Measurements from ENCODE around the gene SPEM3.

The SPEM3 gene

GRCh38 chr17:7403977-7404736, 24.5 kb upstream of the SPEM3 start, which contains the start of gene TMEM256:
TSS of gene TMEM256 (minus strand) at chr17:7404097. CDS start at chr17:7404084, 13 bp downstream.
- peak within 1 kb of the TSS; percentile 71 to 80 for H3K9ac ChIP-seq (ENCODE audit: low read length in 2 of 2)
- H3K36me3 ChIP-seq (ENCODE audit: control insufficient read depth in 2 of 2, insufficient read depth in 2 of 2, low read length in 2 of 2): peaks cover 0 to 3% of the 10 kb centered on the region in 2 donors
- H3K27me3 ChIP-seq (ENCODE audit: control insufficient read depth in 1 of 2, insufficient read depth in 2 of 2, low read length in 2 of 2): no peaks in the 10 kb centered on the region
- H3K9me3 ChIP-seq (ENCODE audit: control insufficient read depth in 2 of 2, low read length in 2 of 2): no peaks in the 10 kb centered on the region
- peak within 1 kb of the TSS; percentile 79 for H3K27ac ChIP-seq (ENCODE audit: low read length)
- peak within 1 kb of the TSS; percentile 81 to 82 for H3K4me3 ChIP-seq (ENCODE audit: low read length in 2 of 2)
- H3K4me1 ChIP-seq (ENCODE audit: control insufficient read depth, insufficient read depth, low read length): peaks cover 18% of the 10 kb centered on the region

GRCh38 chr17:7404737-7405349, 23.8 kb upstream of the SPEM3 start:
- Histone ChIP-seq H3K9ac (ENCODE audit: low read length in 2 of 2) (peak overlapping the region; percentile 64 to 80), H3K9me3 (ENCODE audit: control insufficient read depth in 2 of 2, low read length in 2 of 2) (no peaks in the 10 kb centered on the region), H3K27ac (ENCODE audit: low read length) (peak overlapping the region; percentile 79), H3K4me1 (ENCODE audit: control insufficient read depth, insufficient read depth, low read length) (peaks cover 18% of the 10 kb centered on the region), H3K27me3 (ENCODE audit: control insufficient read depth in 1 of 2, insufficient read depth in 2 of 2, low read length in 2 of 2) (no peaks in the 10 kb centered on the region), H3K36me3 (ENCODE audit: control insufficient read depth in 2 of 2, insufficient read depth in 2 of 2, low read length in 2 of 2) (peaks cover 6 to 8% of the 10 kb centered on the region in 2 donors), H3K4me3 (ENCODE audit: low read length in 2 of 2) (peak overlapping the region; percentile 28 to 82)

DNA sequence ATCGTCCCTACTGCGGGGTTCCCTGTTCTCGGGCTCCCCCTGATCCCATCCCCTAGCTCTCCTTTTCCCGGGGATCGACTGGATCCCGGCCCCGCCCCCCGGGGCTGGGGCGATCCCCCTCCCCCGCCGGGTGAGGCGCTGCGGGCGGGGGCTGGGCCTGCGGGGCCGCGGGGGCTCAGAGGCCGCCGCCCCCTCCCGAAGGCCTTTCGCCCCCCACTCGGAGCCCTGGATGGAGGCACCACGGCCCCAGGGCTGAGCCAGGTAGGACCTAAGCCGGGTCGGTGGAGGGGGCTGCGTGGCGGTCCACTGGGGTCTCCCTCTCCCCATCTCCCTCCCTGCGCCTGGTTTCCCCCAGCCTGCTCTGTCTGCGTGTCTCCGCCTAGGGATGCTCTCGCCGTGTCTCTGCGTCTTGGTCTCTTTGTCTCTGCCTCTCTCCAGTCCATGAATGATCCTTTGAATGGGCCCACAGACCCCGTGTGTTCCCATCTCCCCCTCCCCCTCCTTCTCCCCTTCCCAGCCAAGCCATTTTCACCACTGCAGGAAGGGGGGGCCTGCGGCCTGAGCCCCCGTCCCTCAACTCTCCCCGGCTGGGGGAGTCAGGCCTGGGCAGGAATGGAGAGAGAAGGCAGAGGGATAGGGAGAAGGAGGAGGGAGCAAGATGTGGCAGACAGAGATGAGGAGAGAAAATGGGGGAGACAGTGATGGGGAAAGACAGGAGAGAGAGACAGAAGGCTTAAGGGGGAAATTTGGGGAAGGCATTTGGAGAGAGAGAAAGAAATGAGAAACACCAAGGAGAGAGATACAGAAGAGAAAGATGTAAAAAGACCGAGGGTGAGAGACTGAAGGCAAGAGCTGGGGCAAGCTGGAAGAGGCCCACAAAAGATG, 23.1 kb upstream of the SPEM3 start:
- H3K27me3 ChIP-seq (ENCODE audit: control insufficient read depth in 1 of 2, insufficient read depth in 2 of 2, low read length in 2 of 2): no peaks in the 10 kb centered on the region
- peak overlapping the region; percentile 28 to 82 for H3K4me3 ChIP-seq (ENCODE audit: low read length in 2 of 2)
- H3K4me1 ChIP-seq (ENCODE audit: control insufficient read depth, insufficient read depth, low read length): peaks cover 18% of the 10 kb centered on the region
- peak overlapping the region; percentile 64 to 80 for H3K9ac ChIP-seq (ENCODE audit: low read length in 2 of 2)
- peak overlapping the region; percentile 79 for H3K27ac ChIP-seq (ENCODE audit: low read length)
- no peaks in the 10 kb centered on the region for H3K9me3 ChIP-seq (ENCODE audit: control insufficient read depth in 2 of 2, low read length in 2 of 2)
- H3K36me3 ChIP-seq (ENCODE audit: control insufficient read depth in 2 of 2, insufficient read depth in 2 of 2, low read length in 2 of 2): peaks cover 9 to 13% of the 10 kb centered on the region in 2 donors

- Histone ChIP-seq H3K27ac (ENCODE audit: low read length) (peak overlapping the region; percentile 79), H3K4me3 (ENCODE audit: low read length in 2 of 2) (peak overlapping the region; percentile 28 to 82), H3K9ac (ENCODE audit: low read length in 2 of 2) (peak overlapping the region in 1 of 2 donors; percentile 64), H3K4me1 (ENCODE audit: control insufficient read depth, insufficient read depth, low read length) (peaks cover 18% of the 10 kb centered on the region), H3K27me3 (ENCODE audit: control insufficient read depth in 1 of 2, insufficient read depth in 2 of 2, low read length in 2 of 2) (no peaks in the 10 kb centered on the region), H3K36me3 (ENCODE audit: control insufficient read depth in 2 of 2, insufficient read depth in 2 of 2, low read length in 2 of 2) (peaks cover 9 to 13% of the 10 kb centered on the region in 2 donors), H3K9me3 (ENCODE audit: control insufficient read depth in 2 of 2, low read length in 2 of 2) (no peaks in the 10 kb centered on the region)
These were observed 22.3 kb upstream of the SPEM3 start for GRCh38 chr17:7406235-7406825.

DNA sequence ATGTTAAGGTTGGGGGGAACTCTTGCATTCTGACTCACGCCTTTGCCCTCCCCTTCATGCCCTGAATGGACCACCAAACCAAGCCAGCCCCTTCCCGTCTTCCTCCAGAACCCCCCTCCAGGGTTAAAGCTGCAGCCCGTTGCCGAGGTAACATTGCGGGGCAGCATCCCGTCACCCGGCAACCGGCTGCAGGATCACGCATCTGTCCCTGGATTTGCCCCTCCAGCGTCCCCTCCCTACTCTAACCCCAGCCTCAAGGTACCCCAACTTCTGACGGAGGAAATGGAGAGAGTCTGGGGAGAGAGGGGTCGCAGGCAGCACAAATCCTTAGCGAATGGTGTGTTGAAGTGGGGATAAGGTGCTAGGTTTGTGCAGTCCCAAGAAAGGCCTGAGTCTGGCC, 21.6 kb upstream of the SPEM3 start:
- Histone ChIP-seq H3K4me1 (ENCODE audit: control insufficient read depth, insufficient read depth, low read length) (peaks cover 18% of the 10 kb centered on the region), H3K4me3 (ENCODE audit: low read length in 2 of 2) (no peak overlapping the region), H3K9ac (ENCODE audit: low read length in 2 of 2) (no peak overlapping the region), H3K36me3 (ENCODE audit: control insufficient read depth in 2 of 2, insufficient read depth in 2 of 2, low read length in 2 of 2) (peaks cover 9 to 13% of the 10 kb centered on the region in 2 donors), H3K9me3 (ENCODE audit: control insufficient read depth in 2 of 2, low read length in 2 of 2) (no peaks in the 10 kb centered on the region), H3K27ac (ENCODE audit: low read length) (no peak overlapping the region), H3K27me3 (ENCODE audit: control insufficient read depth in 1 of 2, insufficient read depth in 2 of 2, low read length in 2 of 2) (no peaks in the 10 kb centered on the region)

DNA sequence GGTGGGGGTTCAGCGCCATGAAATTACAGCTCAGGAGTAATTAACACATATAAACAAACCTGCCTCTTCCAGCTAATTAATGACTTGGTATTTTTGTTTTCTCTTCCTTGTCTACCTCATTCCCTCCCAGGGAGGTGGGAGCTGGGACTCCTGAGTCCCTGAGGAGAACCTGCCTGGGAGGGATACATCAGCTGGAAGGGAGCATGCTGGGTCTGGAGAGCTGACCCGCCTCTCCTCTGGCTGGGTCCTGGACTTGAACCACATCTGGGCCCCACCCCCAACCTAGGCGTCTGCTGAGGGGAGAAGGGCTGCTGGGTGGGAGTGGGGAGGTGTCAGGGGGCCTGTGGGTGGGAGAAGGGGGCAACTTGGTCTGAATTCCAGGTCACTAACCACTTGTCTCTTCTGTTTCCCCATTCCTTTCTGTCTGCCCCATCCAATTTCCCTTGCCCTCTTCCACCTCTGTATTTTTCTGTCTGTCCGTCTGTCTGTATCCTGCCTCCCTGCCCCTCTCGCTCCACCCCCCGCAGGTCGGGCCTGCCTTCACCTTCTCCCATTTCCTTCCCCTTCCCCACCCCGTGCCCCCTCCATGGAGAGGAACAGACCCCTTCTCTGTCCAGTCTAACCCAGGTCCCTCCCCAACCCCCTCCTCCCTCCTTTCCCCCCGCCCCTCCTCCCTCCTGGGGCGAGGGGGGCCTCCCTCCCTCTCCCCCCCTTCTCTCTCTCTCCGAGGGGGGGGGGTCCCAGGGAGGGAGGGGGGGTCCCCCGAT, 21.0 kb upstream of the SPEM3 start, which contains the start of gene NLGN2:
Gene NLGN2, plus strand, starts transcription at position 361 of the 767 bp plus-strand sequence. CDS start 411 bp downstream, outside the sequence.
- peaks cover 9 to 13% of the 10 kb centered on the region in 2 donors for H3K36me3 ChIP-seq (ENCODE audit: control insufficient read depth in 2 of 2, insufficient read depth in 2 of 2, low read length in 2 of 2)
- no peak within 1 kb of the TSS for H3K27ac ChIP-seq (ENCODE audit: low read length)
- H3K9ac ChIP-seq (ENCODE audit: low read length in 2 of 2): no peak within 1 kb of the TSS

DNA sequence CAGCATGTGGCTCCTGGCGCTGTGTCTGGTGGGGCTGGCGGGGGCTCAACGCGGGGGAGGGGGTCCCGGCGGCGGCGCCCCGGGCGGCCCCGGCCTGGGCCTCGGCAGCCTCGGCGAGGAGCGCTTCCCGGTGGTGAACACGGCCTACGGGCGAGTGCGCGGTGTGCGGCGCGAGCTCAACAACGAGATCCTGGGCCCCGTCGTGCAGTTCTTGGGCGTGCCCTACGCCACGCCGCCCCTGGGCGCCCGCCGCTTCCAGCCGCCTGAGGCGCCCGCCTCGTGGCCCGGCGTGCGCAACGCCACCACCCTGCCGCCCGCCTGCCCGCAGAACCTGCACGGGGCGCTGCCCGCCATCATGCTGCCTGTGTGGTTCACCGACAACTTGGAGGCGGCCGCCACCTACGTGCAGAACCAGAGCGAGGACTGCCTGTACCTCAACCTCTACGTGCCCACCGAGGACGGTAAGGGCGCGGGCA, 20.4 kb upstream of the SPEM3 start:
- Histone ChIP-seq H3K9me3 (ENCODE audit: control insufficient read depth in 2 of 2, low read length in 2 of 2) (no peaks in the 10 kb centered on the region), H3K9ac (ENCODE audit: low read length in 2 of 2) (no peak overlapping the region), H3K36me3 (ENCODE audit: control insufficient read depth in 2 of 2, insufficient read depth in 2 of 2, low read length in 2 of 2) (peaks cover 9 to 13% of the 10 kb centered on the region in 2 donors), H3K4me3 (ENCODE audit: low read length in 2 of 2) (no peak overlapping the region), H3K27ac (ENCODE audit: low read length) (no peak overlapping the region), H3K4me1 (ENCODE audit: control insufficient read depth, insufficient read depth, low read length) (peaks cover 11% of the 10 kb centered on the region), H3K27me3 (ENCODE audit: control insufficient read depth in 1 of 2, insufficient read depth in 2 of 2, low read length in 2 of 2) (no peaks in the 10 kb centered on the region)

More for the DNA sequence above, 21.0 kb upstream of the SPEM3 start, which contains the start of gene NLGN2:
- Histone ChIP-seq H3K4me1 (ENCODE audit: control insufficient read depth, insufficient read depth, low read length) (peaks cover 17% of the 10 kb centered on the region), H3K4me3 (ENCODE audit: low read length in 2 of 2) (no peak within 1 kb of the TSS), H3K27me3 (ENCODE audit: control insufficient read depth in 1 of 2, insufficient read depth in 2 of 2, low read length in 2 of 2) (no peaks in the 10 kb centered on the region), H3K9me3 (ENCODE audit: control insufficient read depth in 2 of 2, low read length in 2 of 2) (no peaks in the 10 kb centered on the region)

DNA sequence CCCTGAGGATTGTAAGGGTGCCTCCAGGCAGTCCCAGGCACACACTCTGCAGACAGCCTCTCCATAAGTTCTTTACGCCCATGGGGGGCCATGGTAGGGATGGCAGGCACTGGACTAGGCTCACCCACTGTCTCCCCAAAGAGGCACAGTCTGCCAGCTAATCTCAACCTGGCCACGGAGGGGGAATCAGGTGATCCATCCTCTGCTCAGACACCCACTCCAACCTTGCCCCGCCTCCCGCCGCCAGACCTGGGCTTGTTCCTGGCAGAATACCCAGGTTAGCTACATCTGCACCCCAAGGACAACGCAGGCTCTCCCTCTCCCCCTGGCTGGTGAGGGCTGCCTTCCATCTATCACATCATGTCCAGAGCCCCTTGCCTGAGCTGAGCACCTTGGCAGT, 19.8 kb upstream of the SPEM3 start:
- Histone ChIP-seq H3K27me3 (ENCODE audit: control insufficient read depth in 1 of 2, insufficient read depth in 2 of 2, low read length in 2 of 2) (no peaks in the 10 kb centered on the region), H3K27ac (ENCODE audit: low read length) (no peak overlapping the region), H3K9me3 (ENCODE audit: control insufficient read depth in 2 of 2, low read length in 2 of 2) (no peaks in the 10 kb centered on the region), H3K4me3 (ENCODE audit: low read length in 2 of 2) (no peak overlapping the region), H3K4me1 (ENCODE audit: control insufficient read depth, insufficient read depth, low read length) (peaks cover 8% of the 10 kb centered on the region), H3K36me3 (ENCODE audit: control insufficient read depth in 2 of 2, insufficient read depth in 2 of 2, low read length in 2 of 2) (peaks cover 9 to 13% of the 10 kb centered on the region in 2 donors), H3K9ac (ENCODE audit: low read length in 2 of 2) (no peak overlapping the region)

GRCh38 chr17:7409716-7410115, 18.9 kb upstream of the SPEM3 start:
- no peaks in the 10 kb centered on the region for H3K9me3 ChIP-seq (ENCODE audit: control insufficient read depth in 2 of 2, low read length in 2 of 2)
- H3K4me1 ChIP-seq (ENCODE audit: control insufficient read depth, insufficient read depth, low read length): peaks cover 8% of the 10 kb centered on the region
- no peaks in the 10 kb centered on the region for H3K27me3 ChIP-seq (ENCODE audit: control insufficient read depth in 1 of 2, insufficient read depth in 2 of 2, low read length in 2 of 2)
- H3K4me3 ChIP-seq (ENCODE audit: low read length in 2 of 2): no peak overlapping the region
- no peak overlapping the region for H3K27ac ChIP-seq (ENCODE audit: low read length)
- H3K9ac ChIP-seq (ENCODE audit: low read length in 2 of 2): no peak overlapping the region
- peaks cover 9 to 13% of the 10 kb centered on the region in 2 donors for H3K36me3 ChIP-seq (ENCODE audit: control insufficient read depth in 2 of 2, insufficient read depth in 2 of 2, low read length in 2 of 2)
